PC-3 (cell line): ENCODE measurements around the gene FGF1. TPM values are rescaled to one million over a fixed set of nuclear protein-coding genes. Genes with fewer than 3 reads are reported as not detected.

Experiments used
- ATAC-seq: fragments of 200-7000 bp; cut with Tn5 transposase; 2 replicates; pipeline ENCODE4 v1.9.1; 2020; ENCODE audit warnings: mild to moderate bottlenecking, moderate library complexity
- BruUV-seq: library from RNA; stranded (reverse); fragments of 400-500 nt; replicated peaks from 2 replicates; lab custom pipeline; 2021; lab: Mats Ljungman, UMichigan
- CTCF ChIA-PET: fragments of 300-600 bp; sonication (Branson Sonifier 250); formaldehyde crosslinking; loops from one replicate; lab custom pipeline; 2022; ENCODE audit warnings: antibody characterized with exemption; lab: Charles Lee
- POLR2A ChIA-PET: fragments of 300-600 bp; sonication (Branson Sonifier 250); formaldehyde crosslinking; loops from one replicate; lab custom pipeline; 2022; ENCODE audit warnings: antibody characterized with exemption; ENCODE audit not compliant: unreplicated experiment; lab: Charles Lee
- DNase-seq: peaks from one replicate; pipeline ENCODE4 v3.0.0-alpha.2; 2015
- H2AFZ ChIP-seq: fragments of 300-600 bp; sonication (generic); 2 replicates; pipeline ENCODE4 v1.6.0; 2016; ENCODE audit warnings: antibody characterized with exemption, low read length
- H3F3A ChIP-seq: fragments of 300-600 bp; sonication (generic); one replicate; pipeline ENCODE4 v1.6.0; 2017; ENCODE audit warnings: antibody characterized with exemption, low read length, control low read depth, mild to moderate bottlenecking; ENCODE audit not compliant: unreplicated experiment
- H3K27ac ChIP-seq: fragments of 300-600 bp; sonication (generic); 2 replicates; pipeline ENCODE4 v1.5.1; 2016; ENCODE audit warnings: mild to moderate bottlenecking, low read length
- H3K27me3 ChIP-seq: fragments of 300-600 bp; sonication (generic); 2 replicates; pipeline ENCODE4 v1.6.1; 2016; ENCODE audit warnings: low read length, mixed read lengths
- H3K36me3 ChIP-seq: fragments of 300-600 bp; sonication (generic); 2 replicates; pipeline ENCODE4 v1.6.1; 2016; ENCODE audit warnings: low read depth, mixed run types, low read length, mixed read lengths
- H3K4me1 ChIP-seq: fragments of 300-600 bp; sonication (generic); 2 replicates; pipeline ENCODE4 v1.5.1; 2016; ENCODE audit warnings: low read length; ENCODE audit not compliant: insufficient read depth
- H3K4me2 ChIP-seq: fragments of 300-600 bp; sonication (generic); 2 replicates; pipeline ENCODE4 v1.6.0; 2016; ENCODE audit warnings: low read length
- H3K4me3 ChIP-seq: fragments of 300-600 bp; sonication (generic); 2 replicates; pipeline ENCODE4 v1.5.1; 2016; ENCODE audit warnings: mild to moderate bottlenecking, low read length, mixed read lengths
- H3K79me2 ChIP-seq: fragments of 300-600 bp; sonication (generic); 2 replicates; pipeline ENCODE4 v1.6.1; 2017; ENCODE audit warnings: low read length, mixed read lengths
- H3K9ac ChIP-seq: fragments of 300-600 bp; sonication (generic); 2 replicates; pipeline ENCODE4 v1.6.0; 2016; ENCODE audit warnings: mild to moderate bottlenecking, low read length
- H3K9me2 ChIP-seq: fragments of 300-600 bp; sonication (generic); replicated peaks from 2 replicates; pipeline ENCODE4 v1.6.1; 2016; ENCODE audit warnings: mixed run types, low read length, mixed read lengths
- H3K9me3 ChIP-seq: fragments of 300-600 bp; sonication (generic); 2 replicates; pipeline ENCODE4 v1.6.1; 2016; ENCODE audit warnings: low read length, mixed read lengths
- H4K20me1 ChIP-seq: fragments of 300-600 bp; sonication (generic); 2 replicates; pipeline ENCODE4 v1.6.1; 2016; ENCODE audit warnings: low read length, mixed read lengths
- CTCF ChIP-seq: fragments of 300-600 bp; sonication (generic); conservative IDR thresholded peaks from 2 replicates; pipeline ENCODE4 v1.5.1; 2017; ENCODE audit warnings: antibody characterized with exemption, low read depth, mild to moderate bottlenecking, low read length
- EZH2 ChIP-seq: fragments of 300-600 bp; sonication (generic); IDR thresholded peaks from one replicate; pipeline ENCODE4 v1.6.1; 2017; ENCODE audit warnings: antibody characterized with exemption, mild to moderate bottlenecking, low read length; ENCODE audit not compliant: unreplicated experiment
- EZH2phosphoT487 ChIP-seq: fragments of 300-600 bp; sonication (generic); IDR thresholded peaks from 2 replicates; pipeline ENCODE4 v1.6.1; 2018; ENCODE audit warnings: mild to moderate bottlenecking, antibody characterized with exemption, low read length, borderline replicate concordance
- intact Hi-C: fragments of 100-400 bp; cut with micrococcal nuclease; formaldehyde crosslinking; loops from 2 replicates; pipeline ENCODE4 v1.9.0; 2023
- total RNA-seq: library from RNA; depleted of rRNA; stranded (reverse); fragments of >200 nt; gene quantifications from 2 replicates; pipeline ENCODE4 v1.2.3, GENCODE V29; 2014

The FGF1 gene
- total RNA-seq, 1 experiment from 2014 or later, result 1.5 TPM

- Histone ChIP-seq H3K4me2 (no peak overlapping the region), H3K4me3 (no peak overlapping the region), H3F3A (no peaks in the 10 kb centered on the region), H3K79me2 (no peaks in the 10 kb centered on the region), H3K9me2 (no peaks in the 10 kb centered on the region), H4K20me1 (no peaks in the 10 kb centered on the region), H3K9ac (no peak overlapping the region), H3K9me3 (no peaks in the 10 kb centered on the region), H3K4me1 (peaks cover 8% of the 10 kb centered on the region), H2AFZ (no peak overlapping the region), H3K27me3 (no peaks in the 10 kb centered on the region), H3K36me3 (no peaks in the 10 kb centered on the region), H3K27ac (no peak overlapping the region)
- ATAC-seq (no peak), DNase-seq (no peak)
- CTCF ChIA-PET, result no interaction called here
- intact Hi-C loops, result no loop called here
- POLR2A ChIA-PET, result no interaction called here
- no TSS peak for BruUV-seq
- no peak for TF ChIP-seq EZH2phosphoT487
- TF ChIP-seq CTCF, result no peak
- TF ChIP-seq EZH2, result no peak
These were observed 18.1 kb downstream of the FGF1 start for GRCh38 chr5:142667831-142668230.

DNA sequence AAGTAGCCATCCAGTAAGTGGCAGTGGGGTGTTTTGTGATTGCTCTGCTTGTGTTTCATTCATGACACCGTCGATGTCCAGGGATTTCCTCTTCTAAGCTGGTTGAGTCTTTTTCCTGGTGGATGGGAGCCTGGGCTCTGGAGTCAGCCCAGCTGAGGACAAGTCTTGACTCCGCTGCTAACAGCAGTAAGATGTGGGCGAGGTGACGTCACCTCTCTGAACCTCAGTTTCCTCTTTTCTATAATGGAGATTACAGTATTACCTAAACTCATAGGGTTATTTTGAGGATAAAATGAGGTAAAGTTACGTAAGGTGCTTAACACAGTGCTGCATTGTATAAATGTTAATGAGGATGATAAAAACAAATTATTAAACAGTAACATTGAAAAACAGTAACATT is 21.3 kb downstream of the FGF1 start:
- Histone ChIP-seq H3K9ac (no peak overlapping the region), H3K27ac (no peak overlapping the region), H3K4me2 (no peak overlapping the region), H3K4me1 (no peaks in the 10 kb centered on the region), H3K9me3 (no peaks in the 10 kb centered on the region), H4K20me1 (no peaks in the 10 kb centered on the region), H3K4me3 (no peak overlapping the region), H3K9me2 (no peaks in the 10 kb centered on the region), H2AFZ (no peak overlapping the region), H3K79me2 (no peaks in the 10 kb centered on the region), H3F3A (no peaks in the 10 kb centered on the region), H3K27me3 (no peaks in the 10 kb centered on the region), H3K36me3 (no peaks in the 10 kb centered on the region)
- intact Hi-C loops, result no loop called here
- ATAC-seq (no peak), DNase-seq (no peak)
- TF ChIP-seq CTCF, result no peak
- CTCF ChIA-PET, result no interaction called here
- POLR2A ChIA-PET, result no interaction called here
- no TSS peak for BruUV-seq

DNA sequence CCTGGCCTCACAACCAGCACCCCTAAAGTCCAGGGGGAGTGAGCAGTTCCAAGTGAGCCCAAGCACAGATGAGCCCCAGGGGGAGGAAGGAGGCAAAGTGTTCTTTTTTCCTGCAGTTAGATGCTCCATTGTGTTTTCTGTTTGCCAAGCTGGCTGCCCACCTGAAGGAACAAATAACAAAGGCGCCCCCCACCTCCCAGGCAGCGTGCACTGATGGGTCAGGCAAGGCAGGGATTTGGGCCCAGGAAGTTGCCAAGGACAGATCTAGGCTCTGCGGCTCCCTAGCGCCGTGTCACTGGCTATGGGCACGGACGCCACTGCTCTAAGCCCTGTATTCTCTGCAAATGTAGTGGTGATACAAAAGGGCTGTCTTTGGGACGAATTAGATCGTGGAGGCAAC is 21.8 kb downstream of the FGF1 start:
- no TSS peak for BruUV-seq
- Histone ChIP-seq H3K4me3 (no peak overlapping the region), H3K9ac (no peak overlapping the region), H3K79me2 (no peaks in the 10 kb centered on the region), H3K27ac (no peak overlapping the region), H3K4me2 (no peak overlapping the region), H3F3A (no peaks in the 10 kb centered on the region), H3K27me3 (no peaks in the 10 kb centered on the region), H4K20me1 (no peaks in the 10 kb centered on the region), H3K4me1 (no peaks in the 10 kb centered on the region), H3K9me2 (no peaks in the 10 kb centered on the region), H2AFZ (no peak overlapping the region), H3K9me3 (no peaks in the 10 kb centered on the region), H3K36me3 (no peaks in the 10 kb centered on the region)
- ATAC-seq, result no peak
- TF ChIP-seq EZH2 (no peak), CTCF (no peak), EZH2phosphoT487 (no peak)
- intact Hi-C loops, result no loop called here
- no peak for DNase-seq
- POLR2A ChIA-PET, result no interaction called here
- CTCF ChIA-PET, result no interaction called here
